Stimulated activated CD8-positive, alpha-beta memory T cell treated with anti-CD3 and anti-CD28 coated beads, Interleukin-15, amount 100 ng/mL, for 1 hour (primary cell): Measurements from ENCODE around the gene CTXND1.

ENCODE experiments used
- DNase-seq: peaks from one replicate; pipeline ENCODE4 v3.0.0-alpha.2; 2020; ENCODE audit warnings: low read depth

The CTXND1 gene

DNA sequence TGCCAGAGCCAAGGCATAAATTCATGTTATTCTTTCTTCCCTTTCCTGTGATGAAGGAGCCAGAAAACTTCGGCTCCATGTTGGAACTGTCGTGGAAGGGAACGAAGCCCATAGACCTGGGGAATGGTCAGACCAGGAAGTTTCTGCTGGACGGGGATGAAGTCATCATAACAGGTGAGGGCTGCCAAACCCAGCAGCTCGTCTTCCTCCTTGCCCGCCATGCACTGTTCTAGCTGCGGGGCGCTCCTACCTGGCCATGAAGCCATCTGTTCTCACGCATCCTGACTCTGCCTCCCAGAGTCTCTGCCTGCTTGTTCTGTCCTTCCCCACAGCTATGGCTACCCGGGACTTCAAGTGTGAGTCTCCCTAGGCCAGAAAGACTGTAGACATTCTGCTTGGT, 71.0 kb downstream of the CTXND1 start:
- DNase-seq = no peak

DNA sequence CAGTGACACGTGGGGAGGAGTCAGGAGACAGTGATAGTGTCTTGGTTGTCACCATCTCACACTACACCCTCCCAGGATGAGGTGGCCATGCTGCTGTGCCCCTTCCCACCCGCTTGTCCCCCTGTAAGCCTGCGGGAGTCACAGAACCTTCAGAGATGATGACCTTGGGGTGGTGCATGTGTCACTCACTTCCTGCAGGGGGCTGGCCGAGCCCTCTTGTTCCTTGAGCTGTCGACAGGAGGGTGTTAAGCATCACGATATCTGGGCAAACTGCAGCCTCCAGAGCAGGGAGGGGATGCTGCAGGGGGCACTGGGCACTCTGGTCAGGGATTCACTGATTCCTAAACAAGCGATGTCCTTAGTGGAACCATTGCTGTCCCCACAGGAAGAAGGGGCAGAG, 71.5 kb downstream of the CTXND1 start:
- no peak for DNase-seq

DNA sequence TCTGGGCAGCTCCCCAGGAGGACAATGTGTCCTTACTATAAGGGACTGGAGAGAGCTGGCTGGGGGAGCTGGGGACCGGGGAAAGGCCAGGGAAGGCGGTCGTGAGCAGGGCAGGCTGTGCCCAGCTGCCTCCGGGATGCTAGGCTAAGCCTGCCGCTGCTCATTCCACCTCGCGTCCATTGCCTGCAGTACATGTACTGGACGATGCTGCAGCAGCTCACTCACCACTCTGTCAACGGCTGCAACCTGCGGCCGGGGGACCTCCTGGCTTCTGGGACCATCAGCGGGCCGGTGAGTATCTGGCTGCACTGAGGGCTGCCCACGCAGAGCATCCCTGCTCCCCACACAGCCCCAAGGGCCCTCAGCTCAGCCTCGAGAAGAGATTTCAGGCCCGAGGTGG, 72.1 kb downstream of the CTXND1 start:
- no peak for DNase-seq

DNA sequence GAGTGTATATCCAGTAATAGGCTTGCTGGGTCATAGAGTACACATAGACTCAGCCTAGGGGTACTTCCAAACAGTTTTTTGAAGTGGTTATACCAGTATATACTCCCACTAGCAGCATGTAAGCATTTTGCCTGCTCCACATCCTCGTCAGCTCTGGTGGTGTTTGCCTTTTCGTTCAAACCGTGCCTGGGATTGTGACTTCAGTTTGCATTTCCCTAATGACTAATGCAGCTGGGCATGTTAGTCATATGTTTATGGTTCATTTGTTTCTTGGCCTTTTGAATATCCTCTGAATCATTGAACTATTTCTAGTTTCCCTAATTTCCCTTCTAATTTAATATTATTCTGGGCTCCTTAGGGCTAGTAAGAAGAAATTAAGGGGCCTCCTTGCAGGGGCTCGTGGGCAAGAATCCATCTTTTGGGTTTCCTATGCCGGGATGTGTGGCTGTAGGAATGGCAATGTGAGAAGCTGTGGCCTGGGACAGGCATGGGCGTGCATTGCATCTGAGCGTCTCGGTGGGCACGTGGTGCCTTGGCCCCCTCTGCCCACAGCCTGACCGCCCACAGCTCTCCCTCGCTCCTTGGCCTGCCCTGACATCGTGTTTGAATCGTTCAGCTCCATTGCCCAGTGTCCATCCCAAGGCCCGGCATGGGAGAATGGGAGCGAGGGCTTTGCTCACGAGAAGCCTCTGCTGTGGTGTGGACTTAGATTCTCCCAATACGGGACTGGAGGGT, 72.8 kb downstream of the CTXND1 start:
- no peak for DNase-seq

DNA sequence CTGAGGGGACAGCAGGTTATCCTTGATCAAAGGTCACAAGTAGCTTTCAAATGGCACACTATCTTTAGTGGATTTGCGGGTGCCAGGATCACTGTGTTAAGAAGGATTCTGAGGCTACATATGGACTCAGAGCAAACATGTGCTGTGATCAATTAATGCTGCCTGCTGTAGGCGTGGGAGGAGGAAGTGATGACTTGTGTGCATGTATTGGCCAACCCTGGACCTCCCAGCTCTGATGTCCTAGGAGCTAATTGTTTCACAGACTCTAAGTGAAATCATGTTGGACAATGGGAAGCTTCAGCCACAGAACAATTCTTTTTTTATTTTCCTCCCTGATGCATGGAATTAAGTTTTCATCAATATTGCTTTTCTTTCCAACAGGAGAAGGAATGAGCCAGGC, 74.9 kb downstream of the CTXND1 start:
- DNase-seq = no peak

DNA sequence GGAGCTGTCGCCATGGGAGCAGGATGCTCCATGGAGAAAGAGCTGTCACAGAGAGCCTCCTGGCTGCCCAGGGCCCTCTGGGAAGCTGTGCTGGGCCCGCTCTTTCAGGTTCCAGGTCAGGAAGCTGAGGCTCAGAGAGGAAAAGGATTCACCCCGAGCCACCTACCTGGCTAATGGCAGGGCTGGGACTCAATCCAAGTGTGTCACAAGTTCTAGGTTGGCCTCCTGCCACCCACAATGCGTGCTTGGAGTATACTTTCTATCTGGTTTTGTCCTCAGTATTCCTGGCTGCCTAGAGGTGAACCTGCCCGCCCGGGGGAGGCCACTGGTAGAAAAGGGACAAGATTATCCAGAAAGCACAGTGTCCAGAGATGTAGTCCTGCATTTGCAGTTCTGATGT, 75.6 kb downstream of the CTXND1 start:
- DNase-seq = no peak

DNA sequence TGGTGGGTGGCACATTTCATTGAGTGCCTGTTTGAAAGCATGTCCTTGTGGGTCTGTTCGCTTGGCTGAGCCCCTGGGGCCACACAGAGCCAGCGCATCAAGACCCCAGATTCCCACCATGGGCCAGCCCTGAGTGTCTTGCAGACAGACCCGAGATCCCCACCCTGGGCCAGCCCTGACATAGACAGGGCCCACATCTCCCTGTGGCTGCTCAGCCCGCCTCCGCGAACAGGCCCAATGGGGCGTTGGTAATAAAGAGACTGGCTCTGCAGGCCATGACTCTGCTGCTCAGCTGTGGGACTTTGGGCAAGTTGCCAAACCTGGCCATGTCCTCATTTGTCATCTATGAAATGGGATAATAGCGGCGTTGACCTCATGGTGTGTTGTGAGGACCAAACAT, 76.6 kb downstream of the CTXND1 start:
- DNase-seq = no peak

DNA sequence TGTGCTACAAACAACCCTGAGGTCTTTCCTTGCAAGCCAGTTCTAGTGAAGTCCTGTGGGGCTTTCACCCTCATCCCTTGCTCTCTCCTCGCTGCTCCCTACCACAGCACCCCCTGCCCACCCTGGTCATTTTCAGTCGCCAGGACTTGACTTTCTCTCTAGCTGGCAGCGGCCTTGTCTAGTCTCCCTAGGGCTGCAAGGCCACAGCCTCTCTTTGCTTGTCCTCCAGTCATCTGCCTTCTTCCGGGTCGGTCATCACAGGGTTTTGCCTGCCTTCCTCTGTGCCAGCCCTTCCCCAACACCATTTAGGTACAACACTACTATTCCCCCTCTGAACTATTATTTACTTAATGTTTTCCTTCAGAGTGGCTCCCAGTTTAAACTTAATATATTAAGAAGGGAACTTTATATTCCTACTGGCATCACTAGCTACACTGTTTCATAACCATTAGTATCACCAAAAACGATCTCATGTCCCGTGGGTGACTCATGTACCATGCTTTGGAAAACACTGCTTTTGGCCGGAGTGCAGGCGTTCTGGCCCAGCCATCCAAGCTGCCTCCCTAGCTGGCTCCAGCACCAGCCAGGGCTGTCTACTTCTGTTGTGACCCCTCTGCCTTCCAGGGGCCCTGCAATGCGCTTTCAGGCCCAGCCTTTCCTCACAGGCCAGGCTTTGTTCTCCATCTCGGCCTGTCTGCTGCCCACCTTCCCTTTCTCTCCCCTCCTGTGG, 77.8 kb downstream of the CTXND1 start:
- DNase-seq = no peak

DNA sequence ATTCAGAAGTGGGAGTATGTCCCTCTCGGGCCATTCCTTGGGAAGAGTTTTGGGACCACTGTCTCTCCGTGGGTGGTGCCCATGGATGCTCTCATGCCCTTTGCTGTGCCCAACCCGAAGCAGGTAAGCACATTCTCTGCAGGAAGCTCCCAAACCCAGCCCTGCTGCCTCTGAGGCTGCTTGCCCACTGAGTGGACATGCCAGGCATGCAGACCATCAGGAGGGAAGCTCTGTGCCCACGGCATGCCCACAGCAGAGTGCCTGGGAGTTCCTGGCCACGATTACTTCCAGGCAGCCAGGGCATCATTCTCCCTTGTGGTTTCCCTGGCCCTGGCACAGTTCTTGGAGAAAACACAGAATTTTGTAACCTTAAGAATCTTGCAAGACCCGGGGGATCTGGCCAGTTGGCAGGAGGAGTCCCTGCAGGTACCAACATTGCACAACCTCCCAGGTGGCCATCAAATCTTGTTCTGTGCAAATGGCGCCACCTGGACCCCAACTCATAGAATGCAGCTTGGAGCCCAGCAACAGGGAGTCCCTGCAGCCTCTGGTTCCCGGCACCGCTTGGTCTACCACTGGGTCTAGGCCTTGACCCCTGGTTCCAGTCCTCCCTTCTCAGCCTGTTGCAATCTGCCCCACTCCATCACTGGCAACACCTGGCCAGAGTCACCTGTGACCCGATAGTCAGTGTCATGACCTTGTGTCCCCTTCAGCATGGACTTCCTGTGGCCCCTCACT, 78.8 kb downstream of the CTXND1 start:
- DNase-seq = peak; percentile 46

DNA sequence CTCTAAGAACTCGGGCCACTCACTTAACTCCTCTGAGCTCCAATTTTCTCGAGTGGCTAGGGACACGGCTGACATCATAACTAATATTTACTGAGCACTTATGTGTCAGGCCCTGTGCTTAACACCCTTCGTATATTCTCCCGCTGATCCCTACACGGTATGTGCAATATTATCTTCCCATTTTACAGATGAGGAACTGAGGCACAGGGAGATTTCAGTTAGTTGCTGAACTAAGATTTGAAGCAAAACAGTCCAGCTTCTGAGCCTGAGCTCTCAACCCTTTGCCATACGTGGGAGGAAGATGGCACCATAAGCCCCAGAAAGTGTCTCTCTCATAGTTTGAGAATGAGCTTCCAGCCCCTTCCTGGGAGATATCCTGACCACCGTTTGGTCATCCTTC, 79.6 kb downstream of the CTXND1 start:
- DNase-seq = no peak

DNA sequence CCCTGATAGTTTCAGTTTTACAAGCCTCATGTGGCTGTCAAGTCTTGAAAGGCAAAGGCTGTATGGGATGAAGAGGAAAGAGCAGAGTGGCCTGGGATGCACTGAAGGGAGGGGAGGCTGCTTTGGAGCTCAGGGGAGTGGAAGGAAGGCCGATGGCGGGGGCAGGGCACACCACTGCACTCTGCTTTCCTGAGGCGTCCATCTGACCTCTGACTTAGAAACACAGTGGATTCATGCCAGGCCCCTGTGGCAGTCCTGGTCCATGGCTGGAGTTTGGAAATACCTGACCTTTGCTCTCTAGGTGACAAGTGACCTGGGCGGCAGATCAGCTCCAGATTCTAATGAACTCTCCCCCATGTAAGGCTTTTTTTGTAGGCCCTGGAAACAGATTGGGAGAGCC, 80.2 kb downstream of the CTXND1 start:
- no peak for DNase-seq

DNA sequence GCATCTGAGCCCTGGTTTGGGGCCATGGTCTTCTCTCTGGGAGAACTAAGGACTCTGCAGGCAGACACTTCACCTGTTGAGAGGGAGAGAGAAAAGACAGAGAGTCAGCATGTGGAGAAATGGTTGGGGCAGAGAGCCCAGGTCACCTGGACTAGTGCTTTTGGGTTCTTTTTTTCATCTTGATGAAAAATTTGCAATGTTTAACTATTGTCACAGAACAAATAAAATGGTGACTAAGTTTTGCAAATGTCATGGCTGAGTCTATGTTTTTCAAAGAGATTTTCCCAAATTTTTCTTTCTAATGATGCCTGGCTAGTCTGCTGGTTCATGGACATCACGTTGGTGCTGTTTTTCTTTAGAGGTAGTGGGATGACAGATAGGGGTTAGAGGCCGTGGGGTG, 81.4 kb downstream of the CTXND1 start:
- no peak for DNase-seq

DNA sequence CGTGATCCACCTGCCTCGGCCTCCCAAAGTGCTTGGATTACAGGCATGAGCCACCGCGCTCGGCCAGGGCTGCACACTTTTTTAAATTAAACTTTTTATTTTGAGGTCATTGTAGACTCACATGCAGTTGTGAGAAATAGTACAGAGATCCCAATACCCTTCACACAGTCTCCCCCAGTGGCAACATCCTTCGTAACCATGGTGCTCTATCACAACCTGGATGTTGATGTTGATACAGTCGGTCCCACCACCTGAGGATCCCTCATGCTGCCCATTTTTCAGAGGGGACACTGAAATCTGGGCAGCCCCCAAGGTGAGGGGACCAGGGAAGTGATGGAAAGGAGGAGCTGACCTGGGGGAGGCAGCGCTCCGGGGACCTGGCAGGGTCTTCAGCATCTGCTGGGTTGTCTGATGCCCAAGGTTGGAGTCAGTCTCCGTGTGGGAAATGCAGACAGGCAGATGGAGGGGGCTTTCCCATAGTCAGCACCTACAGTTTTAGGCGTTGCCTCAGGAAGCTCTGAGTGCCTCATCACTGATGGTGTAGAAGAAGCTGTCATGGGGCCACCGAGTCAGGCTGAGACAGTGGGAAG, 82.2 kb downstream of the CTXND1 start:
- no peak for DNase-seq

DNA sequence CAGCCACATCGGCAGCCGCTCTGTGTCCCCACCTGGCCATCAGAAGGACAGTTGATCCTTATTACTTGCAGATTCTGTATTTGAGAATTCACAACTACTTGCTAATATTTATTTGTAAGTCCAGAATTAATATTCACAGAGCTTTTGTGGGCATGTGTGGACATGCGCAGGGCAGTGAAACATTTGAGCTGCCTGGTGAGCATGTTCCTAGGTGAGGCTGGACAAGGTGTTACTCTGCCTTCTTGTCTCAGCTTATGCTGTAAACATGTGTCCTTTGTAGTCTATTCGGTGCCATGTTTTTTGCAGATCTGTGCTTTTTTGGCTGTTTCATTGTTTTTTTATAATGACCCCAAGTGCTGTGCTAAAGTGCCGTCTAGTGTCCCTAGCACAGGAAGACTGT, 83.6 kb downstream of the CTXND1 start:
- no peak for DNase-seq

DNA sequence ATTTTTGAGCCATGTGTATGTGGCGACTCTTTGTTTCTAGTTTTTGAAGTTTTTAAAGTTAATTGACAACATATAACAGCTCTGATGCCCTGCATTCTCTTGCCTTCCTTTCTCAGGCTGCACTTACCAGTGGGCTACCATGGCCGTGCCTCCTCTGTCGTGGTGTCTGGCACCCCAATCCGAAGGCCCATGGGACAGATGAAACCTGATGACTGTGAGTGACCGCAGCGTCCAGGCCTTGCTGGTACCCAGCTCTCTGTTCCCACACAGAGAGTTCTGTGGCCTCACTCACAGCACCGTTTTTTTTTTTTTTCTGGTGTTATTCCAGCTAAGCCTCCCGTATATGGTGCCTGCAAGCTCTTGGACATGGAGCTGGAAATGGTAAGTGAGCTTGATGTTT, 84.1 kb downstream of the CTXND1 start:
- no peak for DNase-seq

DNA sequence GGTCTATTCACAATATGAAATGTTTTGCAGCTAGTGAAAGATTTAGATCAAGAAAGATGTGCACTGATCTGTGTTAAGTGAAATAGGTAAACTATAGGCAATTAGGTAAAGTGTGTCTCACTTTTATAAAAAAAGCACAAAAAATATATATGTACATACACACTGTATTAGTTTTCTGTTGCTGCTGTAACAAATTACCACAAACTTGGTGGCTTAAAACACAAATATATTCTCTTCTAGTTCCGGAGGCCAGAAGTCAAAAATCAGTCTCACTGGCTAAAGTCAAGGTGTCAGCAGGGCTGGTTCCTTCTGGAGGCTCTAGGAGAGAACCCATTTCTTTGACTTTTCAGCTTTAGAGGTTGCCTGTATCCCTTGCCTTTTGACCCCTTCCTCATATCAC, 88.1 kb downstream of the CTXND1 start:
- no peak for DNase-seq

DNA sequence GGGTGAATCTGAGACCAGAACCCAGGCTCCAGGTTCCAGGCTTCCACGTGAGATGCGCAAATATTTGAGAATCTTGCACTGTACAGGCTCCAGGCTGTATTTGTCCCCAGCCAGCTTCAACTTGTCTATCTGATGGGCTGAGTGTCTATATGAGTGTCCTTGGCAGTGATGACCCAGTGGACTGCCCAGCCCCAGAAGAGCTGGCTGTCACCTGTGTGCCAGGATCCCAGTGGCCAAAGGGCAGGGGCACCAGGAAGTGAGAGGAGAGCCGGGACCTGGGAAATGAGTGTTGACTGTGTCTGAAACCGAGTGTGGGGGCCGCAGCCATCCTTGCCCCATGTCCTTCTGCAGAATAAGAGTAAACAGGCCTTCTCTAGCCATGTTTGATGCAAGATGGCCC, 88.8 kb downstream of the CTXND1 start:
- no peak for DNase-seq

DNA sequence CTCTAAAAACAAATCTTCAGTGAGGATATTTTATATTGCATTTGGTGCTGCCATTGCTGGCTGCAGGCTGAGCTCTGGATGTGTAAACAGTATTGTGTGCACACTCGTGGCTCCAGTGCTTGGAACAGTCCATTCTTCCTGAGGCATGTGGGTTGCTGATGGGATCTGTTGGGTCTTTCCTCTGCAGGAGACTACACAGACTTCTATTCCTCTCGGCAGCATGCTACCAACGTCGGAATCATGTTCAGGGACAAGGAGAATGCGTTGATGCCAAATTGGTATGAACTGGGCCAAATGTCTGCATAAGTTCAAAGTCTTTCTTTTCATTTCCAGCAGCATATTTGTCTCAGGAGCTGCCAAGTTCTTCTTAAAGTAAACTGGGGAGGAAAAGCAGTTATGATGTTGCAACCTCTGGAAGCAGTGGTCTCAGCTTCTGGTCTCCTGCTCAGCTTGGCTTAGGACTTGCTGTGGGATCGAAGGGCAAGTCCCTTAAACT, 89.9 kb downstream of the CTXND1 start:
- no peak for DNase-seq

DNA sequence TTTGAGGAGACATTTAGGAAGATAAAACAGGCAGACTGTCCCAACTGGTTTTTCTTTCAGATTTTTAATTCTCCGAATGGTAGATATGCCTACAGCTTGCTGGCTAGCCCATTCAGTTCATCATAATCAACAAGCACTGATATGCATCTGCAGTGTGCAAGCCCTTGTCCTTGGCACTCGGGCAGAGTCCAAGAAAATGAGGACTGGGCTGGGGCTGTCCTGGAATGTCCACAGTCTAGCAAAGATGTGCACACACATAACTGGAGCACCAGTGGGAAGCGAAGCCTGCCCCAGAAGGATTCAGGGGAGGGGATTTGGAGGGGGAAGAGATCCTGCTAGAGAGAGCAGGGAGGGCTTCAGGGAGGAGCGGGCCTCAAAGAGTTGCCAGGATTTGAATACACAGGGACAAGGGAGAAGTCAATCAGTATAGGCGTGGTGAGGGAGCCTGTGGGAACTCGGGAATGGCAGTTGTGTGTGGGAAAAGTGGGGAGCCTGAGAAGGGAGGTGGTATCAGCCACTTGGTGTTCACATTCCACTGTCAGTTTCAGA, 90.5 kb downstream of the CTXND1 start:
- DNase-seq = no peak

DNA sequence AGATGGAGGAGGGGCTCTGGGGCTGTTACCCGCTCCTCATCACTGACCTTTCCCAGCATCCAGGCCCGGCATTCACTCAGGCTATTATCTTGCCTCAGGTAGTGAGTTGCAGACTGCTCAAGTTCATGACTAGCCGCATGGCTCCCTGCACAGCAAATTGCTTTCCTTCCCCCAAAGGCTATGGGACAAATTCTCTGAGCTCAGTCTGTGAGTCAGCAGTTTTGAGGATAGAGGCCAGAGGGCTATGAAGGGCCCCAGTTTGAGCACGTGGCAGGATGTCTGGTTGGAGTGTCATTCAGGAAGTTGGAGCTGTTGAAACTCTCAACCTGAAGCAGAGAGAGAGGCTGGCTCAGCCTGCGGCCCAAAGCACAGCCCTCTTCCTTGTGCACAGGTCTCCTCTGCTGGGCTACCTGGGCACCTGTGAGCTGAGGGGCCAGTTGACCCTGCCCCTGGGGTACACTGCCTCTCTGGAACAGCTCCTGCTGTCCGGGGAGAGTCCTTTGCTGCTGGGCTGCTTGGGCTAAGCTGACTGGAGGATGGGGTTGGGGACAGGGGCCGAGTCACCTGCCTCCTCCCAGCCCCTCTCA, 91.3 kb downstream of the CTXND1 start:
- no peak for DNase-seq

DNA sequence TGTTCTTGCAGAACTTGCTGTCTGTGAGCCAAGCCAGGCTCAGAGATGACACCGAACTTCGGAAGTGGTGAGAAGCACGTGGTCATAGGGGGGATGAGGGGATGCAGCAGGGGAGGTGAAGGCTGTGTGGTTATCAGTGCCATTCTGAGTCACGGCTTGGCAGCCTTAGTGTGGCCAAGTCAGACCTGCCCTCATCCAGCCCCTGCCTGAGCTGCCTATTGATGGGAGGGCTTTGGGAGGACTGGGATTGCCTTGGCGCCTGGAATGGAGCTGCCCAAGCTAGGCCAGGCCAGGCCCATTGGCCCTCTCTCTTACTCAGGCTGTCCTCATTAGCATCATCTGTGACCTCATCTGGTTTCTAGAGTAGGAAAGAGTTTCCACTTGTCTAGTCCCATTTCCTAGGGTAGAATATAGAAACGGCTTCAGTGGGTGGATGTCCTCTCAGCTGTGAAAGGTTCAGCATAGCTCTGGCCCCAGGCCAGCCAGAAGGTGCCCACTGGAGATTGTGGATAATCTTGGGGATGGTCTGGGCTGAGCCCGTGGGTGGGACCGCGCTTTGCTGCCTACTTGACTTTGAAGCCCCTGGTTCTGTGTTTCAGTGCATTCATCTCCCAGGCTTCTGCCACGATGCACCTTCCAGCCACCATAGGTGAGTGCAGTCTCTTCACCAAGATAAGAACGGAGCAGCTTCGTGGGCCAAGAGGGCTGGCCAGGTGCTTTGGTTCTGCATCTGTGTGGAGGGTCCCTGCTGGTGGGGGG, 92.0 kb downstream of the CTXND1 start:
- no peak for DNase-seq
